SK-N-SH (cell line): ENCODE results near the gene NFAT5.

ENCODE experiments used
- CTCF ChIP-seq: fragments of 200-600 bp; sonication (generic); IDR thresholded peaks from 2 replicates; pipeline ENCODE4 v1.6.1; 2017; ENCODE audit warnings: antibody characterized with exemption, mild to moderate bottlenecking, moderate library complexity
- JUND ChIP-seq: IDR thresholded peaks from 2 replicates; pipeline ENCODE4 v1.4.0; 2012
- POLR2AphosphoS5 ChIP-seq: IDR thresholded peaks from 2 replicates; pipeline ENCODE4 v1.6.1; 2012; ENCODE audit warnings: low read depth, low read length
- RFX5 ChIP-seq: IDR thresholded peaks from 2 replicates; pipeline ENCODE4 v1.6.1; 2012; ENCODE audit warnings: mild to moderate bottlenecking, improper control_type of control experiment, low read length
- SMC3 ChIP-seq: IDR thresholded peaks from 2 replicates; pipeline ENCODE4 v1.6.1; 2012; ENCODE audit warnings: low read depth, low read length, improper control_type of control experiment
- TAF1 ChIP-seq: IDR thresholded peaks from 2 replicates; pipeline ENCODE4 v1.6.1; 2012; ENCODE audit warnings: low read depth, mild to moderate bottlenecking, low read length, moderate library complexity, borderline replicate concordance
- TCF12 ChIP-seq: IDR thresholded peaks from 2 replicates; pipeline ENCODE4 v1.4.0; 2012
- TF ChIP-seq, protein P1 (sequence below): IDR thresholded peaks from 2 replicates; pipeline ENCODE4 v1.4.0; 2012; ENCODE audit warnings: low read depth
- TF ChIP-seq, protein P2 (sequence below): IDR thresholded peaks from 2 replicates; pipeline ENCODE4 v1.6.1; 2012; ENCODE audit warnings: mild to moderate bottlenecking, low read depth, low read length, moderate library complexity

DNA sequence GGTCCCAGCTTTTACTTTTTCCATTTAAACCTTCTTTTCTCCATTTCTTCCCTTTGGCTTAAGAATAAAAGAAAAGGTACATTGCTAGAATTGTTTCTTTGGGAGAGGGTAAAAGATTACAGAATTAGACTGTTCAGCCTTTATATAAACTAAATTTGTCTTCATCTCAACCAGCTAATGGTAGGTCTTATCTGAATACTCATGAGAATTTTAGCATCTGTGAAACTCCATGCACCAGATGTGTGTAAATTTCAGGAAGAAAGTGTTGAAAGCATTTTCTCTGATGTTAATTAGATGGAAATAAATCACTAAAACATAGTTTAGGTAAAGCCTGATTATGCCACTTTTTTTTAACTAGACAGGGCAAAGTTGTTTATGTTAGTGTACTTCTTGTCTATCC, 135.7 kb downstream of the NFAT5 start:
- TF ChIP-seq, protein P1, sequence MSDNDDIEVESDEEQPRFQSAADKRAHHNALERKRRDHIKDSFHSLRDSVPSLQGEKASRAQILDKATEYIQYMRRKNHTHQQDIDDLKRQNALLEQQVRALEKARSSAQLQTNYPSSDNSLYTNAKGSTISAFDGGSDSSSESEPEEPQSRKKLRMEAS, result no peak
- TF ChIP-seq, protein P2, sequence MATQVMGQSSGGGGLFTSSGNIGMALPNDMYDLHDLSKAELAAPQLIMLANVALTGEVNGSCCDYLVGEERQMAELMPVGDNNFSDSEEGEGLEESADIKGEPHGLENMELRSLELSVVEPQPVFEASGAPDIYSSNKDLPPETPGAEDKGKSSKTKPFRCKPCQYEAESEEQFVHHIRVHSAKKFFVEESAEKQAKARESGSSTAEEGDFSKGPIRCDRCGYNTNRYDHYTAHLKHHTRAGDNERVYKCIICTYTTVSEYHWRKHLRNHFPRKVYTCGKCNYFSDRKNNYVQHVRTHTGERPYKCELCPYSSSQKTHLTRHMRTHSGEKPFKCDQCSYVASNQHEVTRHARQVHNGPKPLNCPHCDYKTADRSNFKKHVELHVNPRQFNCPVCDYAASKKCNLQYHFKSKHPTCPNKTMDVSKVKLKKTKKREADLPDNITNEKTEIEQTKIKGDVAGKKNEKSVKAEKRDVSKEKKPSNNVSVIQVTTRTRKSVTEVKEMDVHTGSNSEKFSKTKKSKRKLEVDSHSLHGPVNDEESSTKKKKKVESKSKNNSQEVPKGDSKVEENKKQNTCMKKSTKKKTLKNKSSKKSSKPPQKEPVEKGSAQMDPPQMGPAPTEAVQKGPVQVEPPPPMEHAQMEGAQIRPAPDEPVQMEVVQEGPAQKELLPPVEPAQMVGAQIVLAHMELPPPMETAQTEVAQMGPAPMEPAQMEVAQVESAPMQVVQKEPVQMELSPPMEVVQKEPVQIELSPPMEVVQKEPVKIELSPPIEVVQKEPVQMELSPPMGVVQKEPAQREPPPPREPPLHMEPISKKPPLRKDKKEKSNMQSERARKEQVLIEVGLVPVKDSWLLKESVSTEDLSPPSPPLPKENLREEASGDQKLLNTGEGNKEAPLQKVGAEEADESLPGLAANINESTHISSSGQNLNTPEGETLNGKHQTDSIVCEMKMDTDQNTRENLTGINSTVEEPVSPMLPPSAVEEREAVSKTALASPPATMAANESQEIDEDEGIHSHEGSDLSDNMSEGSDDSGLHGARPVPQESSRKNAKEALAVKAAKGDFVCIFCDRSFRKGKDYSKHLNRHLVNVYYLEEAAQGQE, result no peak
- no peak for TF ChIP-seq CTCF
- no peak for TF ChIP-seq POLR2AphosphoS5
- TF ChIP-seq SMC3, result no peak
- no peak for TF ChIP-seq TCF12
- no peak for TF ChIP-seq RFX5
- TF ChIP-seq TAF1, result no peak
- TF ChIP-seq JUND, result no peak
